H1 (cell line): ENCODE data around the gene ACVR2B. TPM values are rescaled to one million over a fixed set of nuclear protein-coding genes. Genes with fewer than 3 reads are reported as not detected.

Source experiments
- GABPA ChIP-seq: IDR thresholded peaks from 2 replicates; pipeline ENCODE4 v1.6.1; 2011; ENCODE audit warnings: mild to moderate bottlenecking, low read length, moderate library complexity, borderline replicate concordance; ENCODE audit not compliant: insufficient read depth
- HDAC2 ChIP-seq, 2 experiments: fragments of 300-600 bp in 1 of 2; sonication (generic) in 1 of 2; IDR thresholded peaks; 2 replicates each; pipeline ENCODE4 v1.6.1; 2011 to 2012; ENCODE audit warnings: low read depth in 2 of 2, low read length in 2 of 2, mild to moderate bottlenecking in 2 of 2, moderate library complexity in 2 of 2, borderline replicate concordance in 1 of 2, inconsistent platforms in 1 of 2
- TCF12 ChIP-seq: IDR thresholded peaks from 2 replicates; pipeline ENCODE4 v1.6.1; 2011; ENCODE audit warnings: low read depth, mild to moderate bottlenecking, low read length
- USF2 ChIP-seq: IDR thresholded peaks from 2 replicates; pipeline ENCODE4 v1.6.1; 2011; ENCODE audit warnings: low read length, improper control_type of control experiment
- polyA plus RNA-seq, 7 experiments: library from polyadenylated mRNA; depleted of rRNA in 3 of 7; stranded (reverse) in 5 of 7; unstranded in 2 of 7; fragments of >200 nt in 5 of 7; fragments of 200-250 nt in 2 of 7; gene quantifications; 1 replicate in 5 of 7; 2 replicates in 1 of 7; 4 replicates in 1 of 7; pipeline versions ENCODE4 v1.2.1 to v1.2.3, GENCODE V29; 2011 to 2013; ENCODE audit warnings: missing spikeins in 2 of 7, mixed read lengths in 2 of 7
- total RNA-seq: library from RNA; stranded (reverse); fragmentation: NEBNext Ultra II Directional; extraction: Animal tissue kit (Norgen Biotek cat#: 25700); gene quantifications from 2 replicates; pipeline ENCODE4 v1.2.1, GENCODE V29; 2021

ACVR2B gene
- total and polyA plus RNA-seq, 2 of the 8 experiments (the other 6 are each of a cell fraction or from before 2014, with no cell fraction given): 24.7 to 109 TPM

GRCh38 chr3:38458796-38459498 lies 5.3 kb downstream of the ACVR2B start (continued):
- TF ChIP-seq HDAC2 (IDR thresholded peaks at IDR 0.05; ENCODE audit: borderline replicate concordance in 1 of 2, low read depth in 2 of 2, low read length in 2 of 2) (no peak), TCF12 (no peak), USF2 (no peak), GABPA (no peak)
